Activated CD4-positive, alpha-beta memory T cell treated with anti-CD3 and anti-CD28 coated beads, Interleukin-2, amount 10 ng/mL, durations not matched to agents 7 days and 5 days (primary cell): ENCODE data around the gene COL18A1. TPM values are rescaled to one million over a fixed set of nuclear protein-coding genes. Genes with fewer than 3 reads are reported as not detected.
"Not testable (repeated sequence)": the region's sequence is repeated elsewhere in the genome, so short reads cannot be mapped to it uniquely, and the experiment has no call there.

Source experiments
- CTCF ChIA-PET: fragments of 350-600 bp; sonication (Branson Sonifier 250); formaldehyde crosslinking; loops from one replicate; lab custom pipeline; 2021; ENCODE audit warnings: antibody characterized with exemption, inconsistent platforms; lab: Charles Lee
- POLR2A ChIA-PET: fragments of 350-600 bp; sonication (Branson Sonifier 250); formaldehyde crosslinking; loops from one replicate; lab custom pipeline; 2021; ENCODE audit warnings: antibody characterized with exemption; lab: Charles Lee
- DNase-seq: peaks from one replicate; pipeline ENCODE4 v3.0.0-alpha.2; 2020
- H3K27ac Mint-ChIP-seq: one replicate; pipeline ENCODE4 v1.8.0; 2021; ENCODE audit warnings: mild to moderate bottlenecking, mixed read lengths
- H3K27me3 Mint-ChIP-seq: one replicate; pipeline ENCODE4 v1.8.0; 2021; ENCODE audit warnings: mixed read lengths
- H3K36me3 Mint-ChIP-seq: one replicate; pipeline ENCODE4 v1.8.0; 2021; ENCODE audit warnings: low read depth, mixed read lengths
- H3K4me1 Mint-ChIP-seq: one replicate; pipeline ENCODE4 v1.8.0; 2021; ENCODE audit warnings: mixed read lengths
- H3K4me3 Mint-ChIP-seq: one replicate; pipeline ENCODE4 v1.8.0; 2021; ENCODE audit warnings: mild to moderate bottlenecking, mixed read lengths
- H3K9me3 Mint-ChIP-seq: one replicate; pipeline ENCODE4 v1.8.0; 2021; ENCODE audit warnings: mixed read lengths
- total RNA-seq, 2 experiments: library from RNA; stranded (reverse); gene quantifications; one replicate each; pipeline ENCODE4 v1.2.3, GENCODE V29; 2021

Gene COL18A1
- total RNA-seq, 2 experiments from 2014 or later, result 2.2 to 3.9 TPM

- Mint-ChIP-seq H3K4me3 (no peak overlapping the region), H3K4me1 (peaks cover 13% of the 10 kb centered on the region), H3K9me3 (no peaks in the 10 kb centered on the region), H3K27ac (no peak overlapping the region), H3K36me3 (no peaks in the 10 kb centered on the region), H3K27me3 (peaks cover 12% of the 10 kb centered on the region)
- ChIA-PET POLR2A (no interaction called here), CTCF (interaction anchor here (0.7 to 3.5 kb wide), 5 partner anchors 148 to 301 kb away, joined by 3 to 28 read pairs (median 4); partner anchors contain the start of gene POFUT2)
- DNase-seq, result no peak
Measured at GRCh38 chr21:45440736-45441350, 35.9 kb downstream of the COL18A1 start.

- Mint-ChIP-seq H3K4me3 (no peak overlapping the region), H3K36me3 (no peaks in the 10 kb centered on the region), H3K4me1 (peaks cover 12% of the 10 kb centered on the region), H3K27ac (no peak overlapping the region), H3K9me3 (no peaks in the 10 kb centered on the region), H3K27me3 (peaks cover 16% of the 10 kb centered on the region)
- ChIA-PET CTCF (interaction anchor here (2.3 to 3.5 kb wide), 2 partner anchors 149 to 302 kb away, joined by 11 to 28 read pairs; no protein-coding TSS in a partner anchor), POLR2A (no interaction called here)
- no peak for DNase-seq
Measured at GRCh38 chr21:45441431-45442255, 36.7 kb downstream of the COL18A1 start.

DNA sequence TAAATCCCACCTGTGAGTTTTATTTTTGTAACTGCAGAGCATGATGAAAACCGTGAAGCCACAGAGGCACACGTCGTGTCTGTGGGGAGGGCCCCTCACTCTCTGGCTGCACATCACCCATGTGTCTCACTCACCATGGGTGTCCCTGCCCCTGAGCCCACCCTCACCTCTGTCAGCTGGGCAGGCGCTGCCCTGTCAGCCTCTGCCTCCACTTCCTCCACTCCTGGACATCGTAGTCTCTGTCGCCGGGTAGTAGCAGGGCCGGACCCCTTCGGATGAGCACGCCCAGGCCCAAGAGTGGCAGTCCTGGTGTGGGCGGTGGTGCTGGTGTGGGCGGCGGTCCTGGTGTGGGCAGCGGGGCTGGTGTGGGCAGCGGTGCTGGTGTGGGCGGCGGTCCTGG is 37.3 kb downstream of the COL18A1 start:
- H3K36me3 Mint-ChIP-seq, result no peaks in the 10 kb centered on the region
- H3K9me3 Mint-ChIP-seq, result no peaks in the 10 kb centered on the region
- ChIA-PET CTCF (interaction anchor here (3.5 kb wide), 1 partner anchor 303 kb away, joined by 28 read pairs; no protein-coding TSS in a partner anchor), POLR2A (no interaction called here)
- H3K4me3 Mint-ChIP-seq, result no peak overlapping the region
- no peak overlapping the region for H3K27ac Mint-ChIP-seq
- peaks cover 12% of the 10 kb centered on the region for H3K4me1 Mint-ChIP-seq
- DNase-seq, result no peak
- peaks cover 16% of the 10 kb centered on the region for H3K27me3 Mint-ChIP-seq

GRCh38 chr21:45442686-45443594 is 38.0 kb downstream of the COL18A1 start:
- H3K27ac Mint-ChIP-seq, H3K36me3 Mint-ChIP-seq, H3K9me3 Mint-ChIP-seq, POLR2A ChIA-PET, H3K4me3 Mint-ChIP-seq, DNase-seq, CTCF ChIA-PET: not testable (repeated sequence)
- peaks cover 16% of the 10 kb centered on the region for H3K27me3 Mint-ChIP-seq
- H3K4me1 Mint-ChIP-seq, result peaks cover 12% of the 10 kb centered on the region

DNA sequence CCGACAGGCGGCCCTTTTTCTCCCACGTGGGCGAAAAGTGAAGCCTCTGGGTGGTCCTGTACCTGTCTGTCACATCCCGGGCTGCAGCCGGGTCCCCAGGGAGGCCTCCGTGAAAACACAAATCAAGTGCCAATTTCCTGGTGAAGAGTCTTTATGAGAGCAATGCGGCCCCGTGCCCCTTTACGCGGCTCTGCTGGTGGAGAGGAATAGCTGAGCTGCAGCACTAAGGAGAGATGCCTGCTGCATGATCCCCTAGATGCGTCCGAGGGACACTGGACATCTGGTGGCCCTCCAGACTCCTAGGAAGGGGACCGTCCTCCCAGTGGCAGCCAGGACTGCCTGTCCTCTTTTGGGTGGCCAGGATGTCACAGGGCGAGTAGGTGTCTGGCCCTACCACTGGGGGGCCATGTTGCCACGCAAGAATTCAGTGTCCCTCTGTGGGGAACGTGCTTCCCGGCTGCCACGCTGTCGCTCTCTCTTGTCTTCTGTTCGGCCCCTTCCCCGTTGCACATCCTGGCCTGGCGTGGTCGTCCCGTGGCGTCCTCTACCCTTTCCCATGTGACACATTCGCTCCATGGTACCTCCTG is 38.7 kb downstream of the COL18A1 start:
- no peak overlapping the region for H3K4me3 Mint-ChIP-seq
- H3K9me3 Mint-ChIP-seq, result no peaks in the 10 kb centered on the region
- peaks cover 9% of the 10 kb centered on the region for H3K4me1 Mint-ChIP-seq
- ChIA-PET POLR2A (no interaction called here), CTCF (no interaction called here)
- no peaks in the 10 kb centered on the region for H3K36me3 Mint-ChIP-seq
- no peak overlapping the region for H3K27ac Mint-ChIP-seq
- peaks cover 21% of the 10 kb centered on the region for H3K27me3 Mint-ChIP-seq
- no peak for DNase-seq

DNA sequence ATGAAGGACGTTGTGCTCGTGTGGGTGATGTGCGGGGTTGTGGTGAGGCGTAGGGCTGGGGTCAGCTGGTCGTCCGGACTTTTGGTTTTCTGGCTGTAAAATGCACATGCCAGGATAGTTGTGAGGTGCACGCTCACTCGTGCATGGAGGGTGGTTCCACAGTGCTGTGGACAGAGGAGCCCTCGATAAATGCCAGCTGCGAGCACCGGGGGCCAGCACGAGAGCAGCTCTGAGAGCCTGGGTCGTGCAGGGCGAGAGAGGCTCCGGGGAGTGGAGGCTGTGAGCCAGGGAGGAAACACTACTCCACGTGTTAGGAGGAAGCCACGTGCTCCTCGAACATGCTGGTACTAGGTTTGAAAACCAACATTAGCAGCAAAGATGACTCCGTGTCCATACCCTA is 39.4 kb downstream of the COL18A1 start:
- H3K27me3 Mint-ChIP-seq, result peaks cover 21% of the 10 kb centered on the region
- no peak for DNase-seq
- ChIA-PET POLR2A (no interaction called here), CTCF (no interaction called here)
- H3K9me3 Mint-ChIP-seq, result no peaks in the 10 kb centered on the region
- H3K4me1 Mint-ChIP-seq, result peaks cover 3% of the 10 kb centered on the region
- no peak overlapping the region for H3K27ac Mint-ChIP-seq
- H3K4me3 Mint-ChIP-seq, result no peak overlapping the region
- H3K36me3 Mint-ChIP-seq, result no peaks in the 10 kb centered on the region

DNA sequence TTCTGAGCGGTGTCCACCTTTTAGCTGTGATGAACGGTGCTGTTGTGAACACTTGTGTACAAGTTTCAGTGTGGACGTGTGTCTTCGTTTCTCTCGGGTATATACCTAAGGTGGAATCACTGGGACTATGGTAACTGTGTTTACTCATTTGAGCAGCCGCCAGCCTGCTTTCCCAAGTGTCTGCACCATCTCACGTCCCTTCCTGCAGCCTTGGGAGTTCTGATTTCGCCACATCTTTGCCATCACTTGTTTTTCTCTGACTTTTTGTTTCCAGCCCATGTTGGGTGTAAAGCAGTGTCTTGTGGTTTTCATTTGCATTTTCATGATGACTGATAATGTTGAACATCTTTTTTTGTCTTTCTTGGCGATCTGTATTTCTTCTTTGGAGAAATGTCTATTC is 40.4 kb downstream of the COL18A1 start:
- CTCF ChIA-PET, result interaction anchor here (1.1 kb wide), 1 partner anchor 304 kb away, joined by 3 read pairs; no protein-coding TSS in a partner anchor
- H3K36me3 Mint-ChIP-seq, result no peaks in the 10 kb centered on the region

DNA sequence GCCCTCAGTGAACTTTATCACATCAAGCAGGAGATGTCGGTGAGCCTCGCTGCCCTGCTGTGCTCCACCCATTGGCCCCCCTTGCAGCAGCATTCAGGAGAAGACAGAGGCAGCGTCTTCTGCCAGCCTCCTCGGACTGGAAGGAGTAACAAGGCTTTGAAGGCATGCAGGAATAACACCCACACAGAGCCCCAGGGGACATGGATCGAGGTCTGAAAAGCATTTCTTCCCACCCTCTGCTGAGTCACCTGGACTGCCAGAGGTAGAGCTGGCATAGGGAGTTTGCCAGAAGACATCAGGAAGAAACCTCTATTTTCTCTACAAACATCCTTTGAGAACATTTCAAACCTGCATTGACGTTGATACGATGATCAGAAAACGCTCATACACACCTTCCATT is 42.9 kb downstream of the COL18A1 start:
- Mint-ChIP-seq H3K9me3 (peaks cover 6% of the 10 kb centered on the region), H3K4me3 (no peak overlapping the region), H3K36me3 (no peaks in the 10 kb centered on the region), H3K4me1 (no peaks in the 10 kb centered on the region), H3K27ac (no peak overlapping the region), H3K27me3 (peaks cover 19% of the 10 kb centered on the region)
- DNase-seq, result no peak
- ChIA-PET POLR2A (no interaction called here), CTCF (no interaction called here)

More for the DNA sequence above, 40.4 kb downstream of the COL18A1 start:
- no peak overlapping the region for H3K27ac Mint-ChIP-seq
- POLR2A ChIA-PET, result no interaction called here
- no peak overlapping the region for H3K4me3 Mint-ChIP-seq
- peaks cover 19% of the 10 kb centered on the region for H3K27me3 Mint-ChIP-seq
- H3K9me3 Mint-ChIP-seq, result no peaks in the 10 kb centered on the region
- H3K4me1 Mint-ChIP-seq, result no peaks in the 10 kb centered on the region
- no peak for DNase-seq

GRCh38 chr21:45448283-45448809 is 43.4 kb downstream of the COL18A1 start:
- CTCF ChIA-PET, result no interaction called here

DNA sequence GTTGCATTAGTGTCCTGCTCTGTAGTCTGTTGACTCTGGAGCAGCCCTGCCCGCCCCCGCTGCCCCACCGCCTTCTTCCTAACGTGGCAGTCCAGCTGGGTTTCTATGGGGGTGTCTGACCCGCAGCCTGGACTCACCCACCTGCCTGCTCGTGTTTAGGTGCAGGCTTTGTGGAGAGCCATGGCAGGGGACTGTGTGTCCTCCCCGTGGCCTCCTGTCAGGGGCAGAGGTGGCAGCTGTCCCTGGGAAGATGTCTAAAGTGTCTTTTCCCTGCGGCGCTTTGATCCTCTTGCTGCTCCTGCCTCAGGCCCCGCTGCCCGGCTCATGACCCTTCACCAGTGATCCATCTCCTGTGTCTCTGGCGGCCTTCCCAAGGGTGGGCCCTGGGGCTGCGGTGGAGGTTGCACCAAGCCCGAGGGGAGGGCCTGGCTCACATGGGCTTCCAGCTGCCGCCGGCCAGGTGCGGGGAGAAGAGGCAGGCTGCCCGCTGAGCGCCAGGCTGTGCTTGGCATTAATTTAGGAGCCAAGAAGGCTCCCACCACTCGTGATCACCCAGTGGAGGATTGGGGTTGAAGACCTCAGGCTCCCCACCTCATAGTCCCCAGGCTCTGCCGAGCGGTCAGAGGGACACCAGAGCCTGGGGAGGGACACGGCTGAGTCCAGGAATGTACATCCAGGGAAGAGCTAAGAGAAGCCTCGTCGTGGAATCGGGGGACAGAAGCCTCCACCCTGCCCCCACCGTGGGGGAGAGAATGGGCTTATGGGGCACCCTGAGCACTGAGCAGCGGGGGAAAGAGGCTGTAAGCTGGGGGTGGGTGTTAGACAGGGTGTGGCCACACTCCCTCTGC is 44.1 kb downstream of the COL18A1 start:
- Mint-ChIP-seq H3K36me3 (no peaks in the 10 kb centered on the region), H3K4me3 (no peak overlapping the region), H3K4me1 (no peaks in the 10 kb centered on the region), H3K27ac (no peak overlapping the region), H3K9me3 (peaks cover 12% of the 10 kb centered on the region), H3K27me3 (peaks cover 19% of the 10 kb centered on the region)
- CTCF ChIA-PET, result no interaction called here
- DNase-seq, result no peak
- POLR2A ChIA-PET, result no interaction called here

More at GRCh38 chr21:45448283-45448809, 43.4 kb downstream of the COL18A1 start:
- Mint-ChIP-seq H3K9me3 (peaks cover 12% of the 10 kb centered on the region), H3K4me1 (no peaks in the 10 kb centered on the region), H3K36me3 (no peaks in the 10 kb centered on the region), H3K27me3 (peaks cover 19% of the 10 kb centered on the region), H3K4me3 (no peak overlapping the region), H3K27ac (no peak overlapping the region)
- POLR2A ChIA-PET, result no interaction called here
- no peak for DNase-seq

DNA sequence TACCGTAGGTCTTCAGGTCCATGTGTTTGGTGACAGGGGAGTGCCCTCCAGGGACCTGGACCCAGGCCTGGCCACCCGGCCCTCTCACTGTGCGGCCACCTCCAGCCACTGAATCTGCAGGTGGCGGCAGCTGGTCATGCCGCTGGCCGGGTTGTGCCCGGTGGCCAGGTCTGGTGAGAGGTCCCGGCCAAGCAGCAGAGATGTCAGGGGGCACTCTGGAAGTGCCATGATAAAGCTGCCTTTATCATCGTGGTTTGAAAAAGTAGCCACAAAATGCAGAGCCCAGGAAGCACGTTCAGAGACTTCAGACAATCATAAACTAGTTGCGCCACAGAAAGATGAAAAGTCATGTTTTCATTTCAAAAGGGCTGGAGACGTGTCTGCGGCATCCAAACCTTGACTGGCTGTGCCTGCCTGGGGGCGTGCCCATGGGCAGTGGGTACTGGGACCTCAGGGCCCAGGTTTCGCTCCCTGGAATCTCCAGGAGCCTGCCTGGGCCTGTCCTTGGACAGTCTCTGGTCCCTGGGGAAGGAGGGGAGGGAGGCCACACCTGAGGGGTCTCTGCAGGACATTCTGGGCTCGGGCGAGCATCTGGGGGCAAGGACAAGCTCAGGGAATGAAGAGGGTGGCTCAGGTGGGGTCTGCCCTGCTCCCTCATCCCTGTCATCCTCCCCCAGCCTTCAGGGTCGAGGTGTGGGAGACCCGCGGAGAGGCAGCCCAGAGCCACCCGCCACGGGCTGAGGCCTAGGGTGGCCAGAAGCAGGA is 44.9 kb downstream of the COL18A1 start:
- POLR2A ChIA-PET, result no interaction called here

More for the DNA sequence above, 44.9 kb downstream of the COL18A1 start:
- H3K36me3 Mint-ChIP-seq, result no peaks in the 10 kb centered on the region
- H3K27me3 Mint-ChIP-seq, result peaks cover 16% of the 10 kb centered on the region
- H3K27ac Mint-ChIP-seq, result no peak overlapping the region
- no peak overlapping the region for H3K4me3 Mint-ChIP-seq
- DNase-seq, result no peak
- CTCF ChIA-PET, result no interaction called here
- peaks cover 12% of the 10 kb centered on the region for H3K9me3 Mint-ChIP-seq
- H3K4me1 Mint-ChIP-seq, result no peaks in the 10 kb centered on the region
